ENCODE measurements around the gene AKTIP. TPM values are rescaled to one million over a fixed set of nuclear protein-coding genes. Genes with fewer than 3 reads are reported as not detected.

Gene AKTIP
- total and polyA plus RNA-seq, 9 of the 15 experiments (the other 6 are each of a cell fraction or from before 2014, with no cell fraction given), result 3.0 to 10.7 (median 4.4) TPM

GRCh38 chr16:53476867-53477266 lies 26.1 kb downstream of the AKTIP start:
- DNase-seq (ENCODE audit: extremely low read depth in 1 of 4, low spot score in 3 of 4), result no peak
- H3K27me3 ChIP-seq (ENCODE audit: control insufficient read depth in 2 of 2, insufficient read depth in 2 of 2, low read length in 2 of 2), result no peaks in the 10 kb centered on the region
- in situ Hi-C loops (cut with MboI), result no loop called here
- 83% methylated on average over 2 of the region's 2 CpGs for WGBS (ENCODE audit: insufficient coverage, low coverage, missing lambda C conversion rate)
- ChIA-PET POLR2A (interaction anchor here (0.8 kb wide), 1 partner anchor 12 kb away, joined by 3 read pairs; no protein-coding TSS in a partner anchor), CTCF (ENCODE audit: low intra/inter-chr PET ratio) (no interaction called here)
- no peak overlapping the region for H3K4me3 ChIP-seq
- BruUV-seq (replicated peaks), result no TSS peak
- intact Hi-C loops (cut with micrococcal nuclease), result no loop called here
- no peaks in the 10 kb centered on the region for H4K20me1 ChIP-seq (replicated peaks; ENCODE audit: control insufficient read depth, insufficient read depth, low read length)
- no peaks in the 10 kb centered on the region for H3K9me1 ChIP-seq (ENCODE audit: control insufficient read depth, insufficient read depth, low read length)
- no peak for FAIRE-seq
- no peak for ATAC-seq
- peaks cover 57% of the 10 kb centered on the region for H3K36me3 ChIP-seq (ENCODE audit: control insufficient read depth, insufficient read depth, low read length)
- H2AFZ ChIP-seq (ENCODE audit: low read depth, low read length), result no peak overlapping the region
- H3K4me1 ChIP-seq (replicated peaks in 1 of 2; ENCODE audit: control insufficient read depth in 2 of 2, insufficient read depth in 2 of 2, low read length in 2 of 2), result no peaks in the 10 kb centered on the region
- no peaks in the 10 kb centered on the region for H3K9me3 ChIP-seq (replicated peaks; ENCODE audit: control insufficient read depth, insufficient read depth, low read depth, low read length)
- no peak overlapping the region for H3K9ac ChIP-seq (ENCODE audit: insufficient read depth in 1 of 2, low read depth in 2 of 2, low read length in 2 of 2)
- no peak overlapping the region for H3K4me2 ChIP-seq (ENCODE audit: insufficient read depth, low read length)
- no peaks in the 10 kb centered on the region for H3K79me2 ChIP-seq (ENCODE audit: control insufficient read depth, insufficient read depth, low read length)
- no peak overlapping the region for H3K27ac ChIP-seq (ENCODE audit: extremely low read depth, low read depth, low read length)
- no peak for TF ChIP-seq SAFB (IDR thresholded peaks at IDR 0.05; ENCODE audit: borderline replicate concordance, low read depth, low read length)
- TF ChIP-seq BACH1 (tag; IDR thresholded peaks at IDR 0.05), result no peak
- TF ChIP-seq CCNT2 (IDR thresholded peaks at IDR 0.05; ENCODE audit: borderline replicate concordance, extremely low read depth, insufficient read length, low read depth, low read length), result no peak
- TF ChIP-seq ZNF175 (CRISPR knock-in tag; IDR thresholded peaks at IDR 0.05; ENCODE audit: low read depth), result no peak
- no peak for TF ChIP-seq SMARCE1 (IDR thresholded peaks at IDR 0.05)
- TF ChIP-seq CHCHD3 (CRISPR knock-in tag; IDR thresholded peaks at IDR 0.05), result no peak
- no peak for TF ChIP-seq NUFIP1 (IDR thresholded peaks at IDR 0.05; ENCODE audit: partially characterized antibody)
- no peak for TF ChIP-seq DMBX1 (CRISPR knock-in tag; IDR thresholded peaks at IDR 0.05; ENCODE audit: borderline replicate concordance)
- no peak for TF ChIP-seq ZBTB12 (CRISPR knock-in tag; IDR thresholded peaks at IDR 0.05)
- TF ChIP-seq CREB5 (CRISPR knock-in tag; IDR thresholded peaks at IDR 0.05), result no peak
- TF ChIP-seq ZNF197 (CRISPR knock-in tag; IDR thresholded peaks at IDR 0.05; ENCODE audit: low read depth), result no peak
- no peak for TF ChIP-seq ETV6 (IDR thresholded peaks at IDR 0.05; ENCODE audit: borderline replicate concordance in 1 of 2, low read depth in 2 of 2, low read length in 1 of 2)
- TF ChIP-seq ETV6 (CRISPR knock-in tag; IDR thresholded peaks at IDR 0.05; ENCODE audit: borderline replicate concordance), result no peak
- no peak for TF ChIP-seq MCM5 (IDR thresholded peaks at IDR 0.05; ENCODE audit: low read depth)
- no peak for TF ChIP-seq PCBP1 (IDR thresholded peaks at IDR 0.05; ENCODE audit: low read depth, low read length, poor library complexity, severe bottlenecking)
- no peak for TF ChIP-seq JUN (IDR thresholded peaks at IDR 0.05; ENCODE audit: borderline replicate concordance, low read depth, low read length)
- TF ChIP-seq JUN (CRISPR knock-in tag; IDR thresholded peaks at IDR 0.05; ENCODE audit: borderline replicate concordance), result no peak
- no peak for TF ChIP-seq TFE3 (CRISPR knock-in tag; IDR thresholded peaks at IDR 0.05)
